ENCODE data around the gene MLLT10. TPM values are rescaled to one million over a fixed set of nuclear protein-coding genes. Genes with fewer than 3 reads are reported as not detected.

The MLLT10 gene
- total and polyA plus RNA-seq, 9 of the 15 experiments (the other 6 are each of a cell fraction or from before 2014, with no cell fraction given), result 18.8 to 81.4 (median 64.2) TPM

GRCh38 chr10:21496343-21497176, 37.5 kb upstream of the MLLT10 start (continued):
- TF ChIP-seq DEAF1 (CRISPR knock-in tag; IDR thresholded peaks at IDR 0.05) (no peak), GABPB1 (CRISPR knock-in tag; IDR thresholded peaks at IDR 0.05) (peak; percentile 2; the same call in 1 of the 2 replicates), ZNF431 (CRISPR knock-in tag; IDR thresholded peaks at IDR 0.05) (no peak), ZNF75A (CRISPR knock-in tag; IDR thresholded peaks at IDR 0.05) (no peak), SP1 (CRISPR knock-in tag; IDR thresholded peaks at IDR 0.05) (no peak), RNF2 (IDR thresholded peaks at IDR 0.05) (no peak; the same call in 1 of the 2 replicates), HDAC2 (IDR thresholded peaks at IDR 0.05) (no peak), TBP (optimal IDR thresholded peaks at IDR 0.05; ENCODE audit: low read depth, low read length) (no peak), RBBP5 (IDR thresholded peaks at IDR 0.05; ENCODE audit: borderline replicate concordance, insufficient read depth, low read length, poor library complexity, severe bottlenecking) (no peak), CGGBP1 (CRISPR knock-in tag; IDR thresholded peaks at IDR 0.05) (no peak), ESRRA (IDR thresholded peaks at IDR 0.05; ENCODE audit: borderline replicate concordance, low read depth) (0 out of 2 replicates have a peak, but pooled peaks have one; percentile 5), CREB3 (tag; conservative IDR thresholded peaks at IDR 0.05; ENCODE audit: low read depth) (no peak), ZNF512 (tag; IDR thresholded peaks at IDR 0.05) (no peak), ZNF165 (CRISPR knock-in tag; IDR thresholded peaks at IDR 0.05; ENCODE audit: borderline replicate concordance) (no peak), BCL6 (CRISPR knock-in tag; IDR thresholded peaks at IDR 0.05) (no peak), SOX6 (IDR thresholded peaks at IDR 0.05) (no peak), KHSRP (IDR thresholded peaks at IDR 0.05) (no peak), EP400 (IDR thresholded peaks at IDR 0.05) (peak; percentile 47), ATF1 (CRISPR knock-in tag; IDR thresholded peaks at IDR 0.05) (0 out of 2 replicates have a peak, but pooled peaks have one; percentile 18), ATF1 (tag; IDR thresholded peaks at IDR 0.05) (0 out of 2 replicates have a peak, but pooled peaks have one; percentile 24), FOS (IDR thresholded peaks at IDR 0.05; ENCODE audit: extremely low read depth, insufficient read length) (no peak), MLX (CRISPR knock-in tag; conservative IDR thresholded peaks at IDR 0.05) (no peak), POLR2AphosphoS2 (IDR thresholded peaks at IDR 0.05; ENCODE audit: low read length) (no peak), BCOR (IDR thresholded peaks at IDR 0.05) (no peak)
